ENCODE results near the gene RILPL1. TPM values are rescaled to one million over a fixed set of nuclear protein-coding genes. Genes with fewer than 3 reads are reported as not detected.
A peak's percentile ranks its signal among the peaks of the same experiment; 100 is the strongest.
"Not testable (repeated sequence)": the region's sequence is repeated elsewhere in the genome, so short reads cannot be mapped to it uniquely, and the experiment has no call there.

The RILPL1 gene
- total RNA-seq, 2 experiments from 2014 or later: 0.38 to 0.86 TPM

GRCh38 chr12:123465084-123465483 is 68.4 kb downstream of the RILPL1 start:
- Histone ChIP-seq H3K36me3 (ENCODE audit: insufficient read depth, low read length) (peaks cover 33% of the 10 kb centered on the region; the same call in 1 of the 2 replicates), H3K4me1 (ENCODE audit: insufficient read depth, low read length, poor library complexity, severe bottlenecking) (peaks cover 13% of the 10 kb centered on the region), H3K27ac (ENCODE audit: low read depth, low read length, poor library complexity, severe bottlenecking) (no peak overlapping the region), H2AFZ (ENCODE audit: low read length) (no peak overlapping the region), H4K20me1 (ENCODE audit: insufficient read depth, low read length) (no peaks in the 10 kb centered on the region), H3K9me2 (ENCODE audit: insufficient read depth, low read length) (no peaks in the 10 kb centered on the region), H3K9me3 (ENCODE audit: low read length) (no peaks in the 10 kb centered on the region), H3K4me3 (ENCODE audit: low read depth, low read length, poor library complexity, severe bottlenecking) (no peak overlapping the region), H3K4me2 (ENCODE audit: low read length) (no peak overlapping the region), H3K79me2 (ENCODE audit: insufficient read depth, low read depth, low read length) (peaks cover 7% of the 10 kb centered on the region; the same call in 1 of the 2 replicates)
- TF ChIP-seq CTCF (conservative IDR thresholded peaks at IDR 0.05; ENCODE audit: low read length) (no peak), EZH2phosphoT487 (IDR thresholded peaks at IDR 0.05; ENCODE audit: borderline replicate concordance, low read depth, low read length) (no peak)
- CTCF ChIA-PET (ENCODE audit: unreplicated experiment): no interaction called here
- POLR2A ChIA-PET: interaction anchor here (0.6 kb wide), 1 partner anchor 106 kb away, joined by 4 read pairs; no protein-coding TSS in a partner anchor
- no peak for DNase-seq (ENCODE audit: low spot score)
- intact Hi-C loops (cut with micrococcal nuclease; ENCODE audit: unreplicated experiment): no loop called here
- no TSS peak for BruUV-seq (replicated peaks)

- Histone ChIP-seq H3K36me3 (ENCODE audit: insufficient read depth, low read length) (peaks cover 33% of the 10 kb centered on the region; the same call in 1 of the 2 replicates), H3K4me1 (ENCODE audit: insufficient read depth, low read length, poor library complexity, severe bottlenecking) (peaks cover 17% of the 10 kb centered on the region), H3K79me2 (ENCODE audit: insufficient read depth, low read depth, low read length) (peaks cover 21% of the 10 kb centered on the region; the same call in 1 of the 2 replicates)
- H3K9me3 ChIP-seq (ENCODE audit: low read length); H3K27ac ChIP-seq (ENCODE audit: low read depth, low read length, poor library complexity, severe bottlenecking); H2AFZ ChIP-seq (ENCODE audit: low read length); H3K9me2 ChIP-seq (ENCODE audit: insufficient read depth, low read length); BruUV-seq (replicated peaks); H4K20me1 ChIP-seq (ENCODE audit: insufficient read depth, low read length); H3K4me2 ChIP-seq (ENCODE audit: low read length); H3K4me3 ChIP-seq (ENCODE audit: low read depth, low read length, poor library complexity, severe bottlenecking); DNase-seq (ENCODE audit: low spot score); CTCF ChIA-PET (ENCODE audit: unreplicated experiment); intact Hi-C loops (cut with micrococcal nuclease; ENCODE audit: unreplicated experiment); POLR2A ChIA-PET: not testable (repeated sequence)
Observed at GRCh38 chr12:123463174-123463573, 70.3 kb downstream of the RILPL1 start.

- peaks cover 21% of the 10 kb centered on the region; the same call in 1 of the 2 replicates for H3K79me2 ChIP-seq (ENCODE audit: insufficient read depth, low read depth, low read length)
- BruUV-seq (replicated peaks): no TSS peak
- peak within 1 kb of the TSS; percentile 86 for H2AFZ ChIP-seq (ENCODE audit: low read length)
- no peaks in the 10 kb centered on the region for H3K9me2 ChIP-seq (ENCODE audit: insufficient read depth, low read length)
- H3K27ac ChIP-seq (ENCODE audit: low read depth, low read length, poor library complexity, severe bottlenecking): peak within 1 kb of the TSS; percentile 91
- no peak for TF ChIP-seq CTCF (conservative IDR thresholded peaks at IDR 0.05; ENCODE audit: low read length)
- no peak for TF ChIP-seq EZH2phosphoT487 (IDR thresholded peaks at IDR 0.05; ENCODE audit: borderline replicate concordance, low read depth, low read length)
- peaks cover 14% of the 10 kb centered on the region for H3K4me1 ChIP-seq (ENCODE audit: insufficient read depth, low read length, poor library complexity, severe bottlenecking)
- H4K20me1 ChIP-seq (ENCODE audit: insufficient read depth, low read length): no peaks in the 10 kb centered on the region
- H3K9me3 ChIP-seq (ENCODE audit: low read length): no peaks in the 10 kb centered on the region
- peak within 1 kb of the TSS; percentile 74 for H3K4me3 ChIP-seq (ENCODE audit: low read depth, low read length, poor library complexity, severe bottlenecking)
- CTCF ChIA-PET (ENCODE audit: unreplicated experiment): interaction anchor here (1.2 kb wide), 1 partner anchor 126 kb away, joined by 3 read pairs; the partner anchor contains the start of gene TMED2
- peak; percentile 87 for DNase-seq (ENCODE audit: low spot score)
- intact Hi-C loops (cut with micrococcal nuclease; ENCODE audit: unreplicated experiment): loop anchor here (1.0 to 2.0 kb wide), 2 partner anchors 31 to 69 kb away; no protein-coding TSS in a partner anchor
- POLR2A ChIA-PET: interaction anchor here (0.6 to 2.4 kb wide), 8 partner anchors 13 to 226 kb away, joined by 3 to 9 read pairs (median 3); partner anchors contain the start of gene KMT5A
- H3K4me2 ChIP-seq (ENCODE audit: low read length): peak within 1 kb of the TSS; percentile 97
- peaks cover 5% of the 10 kb centered on the region; the same call in 1 of the 2 replicates for H3K36me3 ChIP-seq (ENCODE audit: insufficient read depth, low read length)
Observed at GRCh38 chr12:123457980-123458779, 75.3 kb downstream of the RILPL1 start, which contains the start of gene SNRNP35. SNRNP35 (plus strand) TSS chr12:123458139; CDS start chr12:123465541, 7,402 bp downstream.
